B cell (primary cell): Measurements from ENCODE around the gene APCDD1L.

Source experiments
- EZH2 ChIP-seq: IDR thresholded peaks from 2 replicates; pipeline ENCODE4 v1.6.1; 2012; ENCODE audit warnings: borderline replicate concordance, low read depth, mild to moderate bottlenecking, moderate library complexity, low read length; ENCODE audit not compliant: insufficient read depth, poor library complexity, severe bottlenecking
- TF ChIP-seq, protein P1 (sequence below): fragments of 200-600 bp; IDR thresholded peaks from one replicate; pipeline ENCODE4 v1.8.0; 2022; ENCODE audit warnings: antibody characterized with exemption, mild to moderate bottlenecking

DNA sequence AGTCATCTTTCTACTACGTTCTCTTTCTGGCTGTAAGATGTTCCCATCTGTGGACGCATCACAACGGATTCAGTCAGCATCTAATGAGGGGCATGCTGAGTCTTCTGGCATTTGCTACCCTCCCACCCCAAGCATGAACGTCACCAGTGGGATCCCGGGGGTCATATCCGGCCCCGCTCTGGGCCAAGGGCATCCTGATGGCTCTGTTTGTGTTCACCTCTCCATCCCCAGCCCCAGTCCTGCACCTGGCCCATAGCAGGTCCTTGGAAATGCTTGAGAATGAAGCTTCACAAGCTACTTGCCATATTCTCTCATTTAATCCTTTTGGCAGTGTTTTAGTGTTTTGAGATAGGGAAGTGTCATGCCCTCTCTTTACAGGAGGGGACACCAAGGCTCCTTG is 14.9 kb downstream of the APCDD1L start:
- TF ChIP-seq, protein P1, sequence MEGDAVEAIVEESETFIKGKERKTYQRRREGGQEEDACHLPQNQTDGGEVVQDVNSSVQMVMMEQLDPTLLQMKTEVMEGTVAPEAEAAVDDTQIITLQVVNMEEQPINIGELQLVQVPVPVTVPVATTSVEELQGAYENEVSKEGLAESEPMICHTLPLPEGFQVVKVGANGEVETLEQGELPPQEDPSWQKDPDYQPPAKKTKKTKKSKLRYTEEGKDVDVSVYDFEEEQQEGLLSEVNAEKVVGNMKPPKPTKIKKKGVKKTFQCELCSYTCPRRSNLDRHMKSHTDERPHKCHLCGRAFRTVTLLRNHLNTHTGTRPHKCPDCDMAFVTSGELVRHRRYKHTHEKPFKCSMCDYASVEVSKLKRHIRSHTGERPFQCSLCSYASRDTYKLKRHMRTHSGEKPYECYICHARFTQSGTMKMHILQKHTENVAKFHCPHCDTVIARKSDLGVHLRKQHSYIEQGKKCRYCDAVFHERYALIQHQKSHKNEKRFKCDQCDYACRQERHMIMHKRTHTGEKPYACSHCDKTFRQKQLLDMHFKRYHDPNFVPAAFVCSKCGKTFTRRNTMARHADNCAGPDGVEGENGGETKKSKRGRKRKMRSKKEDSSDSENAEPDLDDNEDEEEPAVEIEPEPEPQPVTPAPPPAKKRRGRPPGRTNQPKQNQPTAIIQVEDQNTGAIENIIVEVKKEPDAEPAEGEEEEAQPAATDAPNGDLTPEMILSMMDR = no peak
- TF ChIP-seq EZH2 = no peak
